Mucosa of descending colon (tissue), 3 donors: Measurements from ENCODE around the gene CDK19. TPM values are rescaled to one million over a fixed set of nuclear protein-coding genes. Genes with fewer than 3 reads are reported as not detected.

ENCODE experiments used
- ATAC-seq: fragments of 200-7000 bp; cut with Tn5 transposase; one replicate; pipeline ENCODE4 v1.9.1; 2020; ENCODE audit warnings: mild to moderate bottlenecking, moderate library complexity
- DNase-seq, 3 donors: peaks; one replicate each; pipeline ENCODE4 v3.0.0-alpha.2; 2020
- H3K36me3 ChIP-seq: fragments of 200-600 bp; one replicate; pipeline ENCODE4 v1.8.0; 2021; ENCODE audit warnings: low read depth, mild to moderate bottlenecking
- H3K4me1 ChIP-seq: fragments of 200-600 bp; one replicate; pipeline ENCODE4 v1.8.0; 2021; ENCODE audit warnings: low read depth, mild to moderate bottlenecking
- H3K4me3 ChIP-seq: fragments of 200-600 bp; one replicate; pipeline ENCODE4 v1.8.0; 2021; ENCODE audit warnings: mild to moderate bottlenecking
- H3K9me3 ChIP-seq: fragments of 200-600 bp; one replicate; pipeline ENCODE4 v1.8.0; 2021; ENCODE audit warnings: mild to moderate bottlenecking
- intact Hi-C, 2 donors: fragments of 100-400 bp; cut with DNase I in 1 of 2; cut with micrococcal nuclease in 1 of 2; formaldehyde crosslinking; loops; one replicate each; pipeline versions ENCODE4 v1.11.0 to v1.11.1; 2022; cut with DNase I, micrococcal nuclease
- total RNA-seq, 3 donors: library from RNA; stranded (reverse); fragmentation: NEBNext Ultra II Directional in 2 of 3; extraction: Animal tissue kit (Norgen Biotek cat#: 25700) in 2 of 3; gene quantifications; one replicate each; pipeline versions ENCODE4 v1.2.1 to v1.2.4, GENCODE V29; 2021 to 2023
- TF ChIP-seq, protein P1 (sequence below): fragments of 200-600 bp; IDR thresholded peaks from one replicate; pipeline ENCODE4 v1.8.0; 2022; ENCODE audit warnings: antibody characterized with exemption, mild to moderate bottlenecking
- donor health status: DM: no; HTN: no; CAD: no; lungs with moderate emphysema.
- donor health status: DM: no; HTN: no; CAD: no.
- donor health status: DM: no; HTN: yes; CAD: no.

Gene CDK19
- total RNA-seq, 3 donors from 2014 or later: 24.3 to 34.3 (median 27.7) TPM

DNA sequence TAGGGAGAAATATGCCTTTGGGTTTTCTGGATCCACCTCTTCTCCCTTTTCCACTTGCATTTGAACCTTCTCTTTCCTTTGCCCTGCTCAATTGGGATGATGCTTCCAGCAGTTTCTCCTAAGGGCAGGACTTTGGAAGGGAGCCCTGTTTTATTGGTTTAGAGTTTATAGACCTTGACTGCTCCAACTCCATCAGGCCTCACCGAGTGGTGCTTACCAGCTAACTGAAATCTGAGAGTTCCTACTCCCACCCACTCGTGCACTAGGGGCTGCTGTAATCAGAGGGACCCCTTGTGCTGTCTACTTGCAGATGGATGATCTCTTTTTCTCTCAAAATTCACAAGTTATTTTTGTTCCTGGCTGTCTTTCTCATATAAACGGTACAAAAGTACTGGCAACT, 217.5 kb downstream of the CDK19 start:
- Histone ChIP-seq H3K4me3 (no peak overlapping the region), H3K9me3 (no peaks in the 10 kb centered on the region), H3K4me1 (no peaks in the 10 kb centered on the region), H3K36me3 (no peaks in the 10 kb centered on the region)
- TF ChIP-seq, protein P1, sequence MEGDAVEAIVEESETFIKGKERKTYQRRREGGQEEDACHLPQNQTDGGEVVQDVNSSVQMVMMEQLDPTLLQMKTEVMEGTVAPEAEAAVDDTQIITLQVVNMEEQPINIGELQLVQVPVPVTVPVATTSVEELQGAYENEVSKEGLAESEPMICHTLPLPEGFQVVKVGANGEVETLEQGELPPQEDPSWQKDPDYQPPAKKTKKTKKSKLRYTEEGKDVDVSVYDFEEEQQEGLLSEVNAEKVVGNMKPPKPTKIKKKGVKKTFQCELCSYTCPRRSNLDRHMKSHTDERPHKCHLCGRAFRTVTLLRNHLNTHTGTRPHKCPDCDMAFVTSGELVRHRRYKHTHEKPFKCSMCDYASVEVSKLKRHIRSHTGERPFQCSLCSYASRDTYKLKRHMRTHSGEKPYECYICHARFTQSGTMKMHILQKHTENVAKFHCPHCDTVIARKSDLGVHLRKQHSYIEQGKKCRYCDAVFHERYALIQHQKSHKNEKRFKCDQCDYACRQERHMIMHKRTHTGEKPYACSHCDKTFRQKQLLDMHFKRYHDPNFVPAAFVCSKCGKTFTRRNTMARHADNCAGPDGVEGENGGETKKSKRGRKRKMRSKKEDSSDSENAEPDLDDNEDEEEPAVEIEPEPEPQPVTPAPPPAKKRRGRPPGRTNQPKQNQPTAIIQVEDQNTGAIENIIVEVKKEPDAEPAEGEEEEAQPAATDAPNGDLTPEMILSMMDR: no peak
- intact Hi-C loops: no loop called here
- DNase-seq (peak in 1 of 3 donors; percentile 4), ATAC-seq (peak; percentile 45)

DNA sequence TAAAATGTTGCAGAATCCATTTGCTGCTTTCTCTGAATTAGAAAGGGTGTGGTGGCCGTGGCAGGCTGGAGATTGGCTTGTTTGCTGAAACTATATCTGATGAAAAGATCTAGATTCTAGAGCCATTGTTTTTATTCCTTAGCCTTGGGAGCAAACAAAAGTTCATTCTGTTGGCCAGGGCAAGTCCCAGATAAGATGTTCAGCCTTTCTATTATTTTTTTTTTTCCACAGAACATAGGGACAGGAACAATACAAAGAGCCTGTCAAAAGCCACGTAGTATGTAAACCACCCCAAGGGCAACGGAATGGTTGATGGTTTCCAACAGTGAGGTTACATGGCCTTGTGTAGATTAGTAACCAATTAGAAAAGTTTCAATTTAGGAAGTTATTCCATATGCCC, 218.9 kb downstream of the CDK19 start:
- H3K36me3 ChIP-seq: no peaks in the 10 kb centered on the region
- no peaks in the 10 kb centered on the region for H3K4me1 ChIP-seq
- DNase-seq (no peak), ATAC-seq (no peak)
- no peaks in the 10 kb centered on the region for H3K9me3 ChIP-seq
- TF ChIP-seq, protein P1: no peak
- intact Hi-C loops: no loop called here
- no peak overlapping the region for H3K4me3 ChIP-seq

GRCh38 chr6:110595112-110595511, 220.2 kb downstream of the CDK19 start:
- H3K9me3 ChIP-seq: no peaks in the 10 kb centered on the region
- H3K36me3 ChIP-seq: no peaks in the 10 kb centered on the region
- H3K4me3 ChIP-seq: no peak overlapping the region
- H3K4me1 ChIP-seq: no peaks in the 10 kb centered on the region
- DNase-seq (no peak), ATAC-seq (no peak)
- intact Hi-C loops: no loop called here
- TF ChIP-seq, protein P1: no peak

GRCh38 chr6:110593637-110594036, 221.6 kb downstream of the CDK19 start:
- H3K9me3 ChIP-seq: no peaks in the 10 kb centered on the region
- no peaks in the 10 kb centered on the region for H3K4me1 ChIP-seq
- TF ChIP-seq, protein P1: no peak
- intact Hi-C loops: no loop called here
- no peaks in the 10 kb centered on the region for H3K36me3 ChIP-seq
- no peak for DNase-seq
- H3K4me3 ChIP-seq: no peak overlapping the region
- no peak for ATAC-seq

GRCh38 chr6:110592765-110593164, 222.5 kb downstream of the CDK19 start:
- Histone ChIP-seq H3K9me3 (no peaks in the 10 kb centered on the region), H3K4me1 (no peaks in the 10 kb centered on the region), H3K36me3 (no peaks in the 10 kb centered on the region), H3K4me3 (no peak overlapping the region)
- intact Hi-C loops: no loop called here
- DNase-seq: no peak
- ATAC-seq: no peak
- TF ChIP-seq, protein P1: no peak

DNA sequence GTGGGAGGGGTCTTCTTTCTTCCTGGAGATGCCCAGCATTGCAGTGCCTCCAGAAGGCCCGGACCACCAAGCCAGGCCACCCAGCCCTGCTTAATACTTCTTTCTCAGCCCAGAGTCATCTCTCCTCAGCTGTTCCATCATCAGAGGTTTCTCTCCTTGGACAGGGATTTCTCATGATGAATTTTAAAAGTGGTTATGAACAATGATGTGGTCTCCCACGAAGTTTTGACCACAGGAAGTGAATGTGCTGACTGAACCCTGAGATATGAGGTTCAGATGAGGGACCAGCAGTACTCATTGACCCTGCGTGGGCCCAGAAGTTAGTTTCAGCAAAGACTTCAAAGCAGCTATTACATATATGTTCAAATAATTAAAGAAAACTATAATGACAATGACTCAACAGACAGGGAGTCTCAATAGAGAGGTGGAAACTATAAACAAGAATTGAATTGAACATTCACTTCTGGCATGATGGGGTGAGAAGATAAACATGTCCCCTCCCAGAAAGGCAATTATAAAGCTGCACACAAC, 224.4 kb downstream of the CDK19 start:
- Histone ChIP-seq H3K4me1 (no peaks in the 10 kb centered on the region), H3K36me3 (no peaks in the 10 kb centered on the region), H3K9me3 (no peaks in the 10 kb centered on the region), H3K4me3 (no peak overlapping the region)
- DNase-seq: no peak
- TF ChIP-seq, protein P1: no peak
- ATAC-seq: no peak
- intact Hi-C loops: no loop called here
